NCI-H1694 treated with DMSO at 0.1 percent for 48 hours (cell line): ENCODE measurements around the gene ZNF184.
A peak's percentile ranks its signal among the peaks of the same experiment; 100 is the strongest.

ENCODE experiments used
- DNase-seq: peaks from one replicate; lab custom pipeline; 2025; lab: John Stamatoyannopoulos, UW

The ZNF184 gene

DNA sequence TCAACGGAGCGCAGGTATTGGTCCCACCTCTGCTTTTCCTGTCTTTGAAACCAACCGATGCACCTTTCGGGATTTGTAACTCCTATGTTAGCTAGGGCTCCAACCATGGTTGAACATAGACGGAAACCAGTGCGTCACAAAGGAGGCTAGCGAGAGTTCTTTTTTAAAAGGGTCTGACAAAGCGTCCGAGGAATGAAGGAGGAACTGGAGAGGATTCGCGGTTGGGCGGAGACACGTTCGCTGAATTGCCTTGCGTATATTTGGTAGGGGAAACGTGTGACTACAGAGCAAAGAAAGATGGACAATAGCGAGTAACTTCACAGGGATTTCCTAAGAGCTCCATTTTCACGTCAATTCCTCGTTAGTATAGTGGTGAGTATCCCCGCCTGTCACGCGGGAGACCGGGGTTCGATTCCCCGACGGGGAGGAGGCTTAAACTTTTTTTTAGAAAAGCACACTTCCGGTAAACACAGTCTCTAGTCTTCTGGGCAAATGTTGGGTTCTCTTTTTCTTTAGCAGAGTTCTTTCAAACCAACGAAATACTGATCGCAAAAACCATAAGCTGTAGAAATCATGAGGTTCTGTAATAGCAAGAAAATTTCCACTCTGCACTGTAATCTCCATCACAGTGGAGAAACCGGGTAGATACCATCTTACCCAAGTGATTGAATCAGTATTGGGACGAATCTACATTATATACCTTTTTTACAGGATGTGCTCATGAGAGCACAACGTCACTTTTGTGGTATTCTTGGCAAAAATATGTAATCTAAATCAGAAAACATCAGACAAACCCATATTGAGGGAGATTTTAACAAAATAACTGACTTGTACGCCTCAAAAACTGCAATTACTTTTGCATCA, 6.6 kb upstream of the ZNF184 start:
- DNase-seq, result peak; percentile 74

DNA sequence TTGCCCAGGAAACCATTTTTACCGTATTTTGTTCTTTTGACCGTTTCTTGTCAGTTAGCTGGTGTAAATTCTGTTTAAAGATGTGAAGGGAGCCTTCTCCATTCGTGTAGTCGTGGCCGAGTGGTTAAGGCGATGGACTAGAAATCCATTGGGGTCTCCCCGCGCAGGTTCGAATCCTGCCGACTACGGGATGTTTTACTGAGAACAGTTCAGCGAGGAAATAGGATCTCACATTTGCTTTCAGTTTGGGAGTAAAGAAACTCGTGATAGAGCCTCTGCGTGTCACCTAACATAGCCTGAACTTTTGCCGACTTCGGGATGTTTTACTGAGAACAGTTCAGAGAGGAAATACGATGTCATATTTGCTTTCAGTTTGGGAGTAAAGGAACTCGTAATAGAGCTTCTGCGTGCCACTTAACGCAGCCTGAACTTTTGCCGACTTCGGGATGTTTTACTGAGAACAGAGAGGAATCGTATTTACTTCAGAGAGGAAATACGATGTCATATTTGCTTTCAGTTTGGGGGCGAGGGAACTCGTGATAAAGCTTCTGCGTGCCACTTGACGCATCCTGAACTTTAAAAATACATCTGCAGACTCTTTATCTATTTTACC, 5.9 kb upstream of the ZNF184 start:
- DNase-seq, result peak; percentile 79

DNA sequence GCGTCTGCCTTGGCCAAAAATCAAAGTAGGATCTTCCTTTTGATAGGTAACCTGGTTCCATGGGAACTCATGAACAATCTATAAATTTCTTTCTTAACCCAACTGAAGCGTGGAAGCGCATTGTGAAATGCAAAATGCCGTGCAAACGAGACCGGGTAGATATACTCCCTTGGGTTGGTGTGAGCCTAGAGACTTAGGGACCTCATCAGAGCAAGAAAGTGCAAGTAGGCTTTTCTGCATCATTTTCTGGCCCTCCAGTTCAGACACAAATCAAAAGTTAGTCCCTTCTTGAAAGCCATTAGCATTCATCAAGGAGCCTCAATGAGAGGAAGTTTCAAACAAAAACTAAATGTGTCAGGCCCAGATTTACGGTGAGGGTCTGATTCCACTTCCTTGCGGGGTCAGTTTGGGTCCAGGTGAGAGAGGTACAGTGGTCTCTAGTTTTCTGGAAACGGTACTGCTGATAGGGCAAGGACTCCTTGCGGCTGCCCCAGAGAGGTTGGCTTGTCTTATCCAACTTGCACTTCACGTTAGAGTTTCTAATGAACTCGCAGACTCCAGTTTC, 5.3 kb upstream of the ZNF184 start:
- DNase-seq, result no peak

DNA sequence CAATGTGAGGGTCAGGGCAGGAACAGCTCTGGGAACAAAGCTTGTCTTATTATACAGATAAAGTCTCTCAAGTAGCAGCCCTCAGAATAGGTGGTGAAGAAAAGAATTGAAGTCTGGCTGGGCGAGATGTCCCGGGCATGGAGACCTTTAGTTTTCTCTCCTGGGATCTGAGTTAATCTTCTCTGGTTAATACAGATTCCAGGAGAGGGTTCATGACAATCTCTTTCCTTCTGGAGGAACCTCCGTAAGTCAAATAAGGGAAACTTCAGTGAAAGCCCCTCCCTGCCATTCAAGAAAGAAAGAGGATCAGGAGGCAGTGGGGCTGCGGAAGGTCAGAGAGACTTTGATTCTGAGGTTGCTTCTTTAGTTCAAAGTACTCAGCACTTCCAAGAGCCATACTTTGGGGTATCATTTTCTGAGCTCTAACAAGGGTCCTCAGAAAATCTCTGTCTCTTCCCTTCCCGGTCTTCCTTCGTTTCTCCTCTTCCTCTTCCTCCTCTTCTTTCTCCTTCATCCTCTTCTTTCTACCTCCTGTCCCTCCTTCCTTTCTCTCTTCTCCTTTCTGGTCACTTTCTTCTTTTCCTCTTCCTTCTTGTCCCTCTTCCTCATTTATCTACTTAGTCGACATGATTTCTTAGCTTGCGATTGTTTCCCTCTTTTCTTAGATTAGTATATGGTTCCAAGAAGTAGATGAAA, 4.6 kb upstream of the ZNF184 start:
- DNase-seq, result no peak

DNA sequence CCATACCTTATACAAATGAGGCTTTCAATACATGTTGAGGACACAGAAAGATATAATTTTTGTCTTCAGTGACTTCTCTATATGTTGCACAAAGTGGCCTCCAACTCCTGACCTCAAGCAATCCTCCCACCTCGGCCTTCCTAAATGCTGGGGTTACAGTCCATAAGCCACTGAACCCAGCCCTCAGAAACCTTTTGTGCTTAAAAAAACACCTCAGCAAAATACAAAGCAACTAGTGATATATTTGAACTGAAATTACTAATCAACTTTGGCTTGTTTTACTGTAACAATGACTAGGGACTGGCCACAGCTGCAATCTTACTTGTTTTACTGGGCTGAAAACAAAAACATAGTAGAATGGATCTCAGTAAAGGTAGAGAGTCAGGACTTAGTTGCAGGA, 3.2 kb upstream of the ZNF184 start:
- DNase-seq, result no peak

DNA sequence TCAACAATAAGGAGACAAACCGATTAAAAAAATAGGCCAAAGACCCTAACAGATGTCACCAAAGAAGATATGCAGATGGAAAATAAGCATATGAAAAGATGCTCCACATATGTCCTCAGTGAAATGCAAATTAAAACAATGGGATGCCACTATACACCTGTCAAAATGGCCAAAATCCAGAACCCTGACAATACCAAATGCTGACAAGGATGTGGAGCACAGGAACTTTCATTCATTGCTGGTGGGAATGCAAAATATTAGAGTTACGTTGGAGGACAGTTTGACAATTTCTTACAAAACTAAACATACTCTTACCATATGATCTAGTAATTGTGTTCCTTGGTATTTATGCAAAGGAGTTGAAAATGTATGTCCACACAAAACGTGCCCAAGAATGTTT, 1.8 kb upstream of the ZNF184 start:
- no peak for DNase-seq

DNA sequence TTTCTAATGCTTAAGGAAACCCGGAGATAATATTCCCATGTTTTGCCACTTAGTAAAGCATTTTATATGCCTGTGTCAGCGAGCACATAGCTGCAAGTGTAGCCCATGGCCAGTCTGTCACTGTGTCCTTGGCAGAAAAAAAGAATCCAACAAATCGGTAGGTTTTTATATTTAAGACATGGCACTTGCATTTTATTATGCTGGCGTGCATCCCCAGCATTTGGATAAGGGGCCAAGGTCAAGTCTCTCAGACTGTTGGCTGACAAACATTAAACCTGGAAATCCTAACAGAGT, 1.2 kb upstream of the ZNF184 start:
- no peak for DNase-seq

DNA sequence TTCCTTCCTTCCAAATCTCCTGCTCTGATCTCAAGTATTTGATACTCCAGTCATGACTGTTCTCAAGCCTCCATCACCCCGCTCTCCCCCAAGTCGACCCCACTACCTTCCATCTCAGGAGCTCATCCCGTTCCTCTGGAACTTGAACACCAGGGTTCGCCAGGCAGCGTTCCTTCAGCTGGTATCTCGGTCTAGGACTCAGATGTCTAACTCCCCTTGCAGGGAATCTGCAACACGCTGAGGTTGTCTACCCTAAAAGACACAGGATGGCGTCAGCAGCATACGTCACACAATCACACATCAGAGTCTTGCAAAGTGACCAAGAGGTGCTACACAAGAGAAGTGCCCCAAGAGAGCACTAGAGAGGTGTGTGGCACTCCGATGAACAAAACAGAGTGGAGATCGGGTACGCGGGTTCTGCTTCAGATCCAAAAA, 706 bp downstream of the ZNF184 start:
- DNase-seq, result no peak

DNA sequence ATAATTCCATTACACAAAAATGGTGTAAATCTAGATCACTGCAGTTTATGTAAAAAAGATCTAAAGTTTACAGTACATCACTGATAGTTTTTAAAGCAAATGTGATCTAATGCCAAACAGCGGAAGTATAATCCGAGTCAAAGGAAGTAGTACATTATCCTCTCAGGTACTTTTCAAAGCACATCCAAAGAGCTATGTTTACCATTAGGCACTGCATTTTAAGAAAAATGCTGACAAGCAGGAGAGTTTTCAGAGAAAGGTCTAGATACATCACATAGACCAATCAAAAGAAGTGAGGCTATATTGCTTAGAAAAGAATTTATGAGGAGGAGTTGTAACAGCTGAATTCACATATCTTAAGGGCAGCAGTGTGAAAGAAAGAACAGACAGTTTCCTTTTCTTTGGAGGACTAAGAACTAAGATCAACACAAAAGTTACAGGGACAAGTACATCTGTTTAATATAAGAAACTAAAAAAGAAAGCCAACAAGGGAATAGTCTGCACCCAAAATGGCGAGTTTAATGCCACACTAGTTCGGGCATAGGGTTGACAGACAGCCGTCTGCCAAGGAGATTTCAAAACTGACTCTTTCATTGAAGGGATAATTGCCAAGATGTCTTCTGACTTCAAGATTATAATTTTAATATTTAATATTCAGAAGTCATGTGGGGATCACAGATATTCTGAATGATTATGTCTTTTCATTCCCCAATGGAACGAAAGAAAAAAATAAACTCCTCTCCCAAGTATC, 1.4 kb downstream of the ZNF184 start:
- DNase-seq, result no peak

DNA sequence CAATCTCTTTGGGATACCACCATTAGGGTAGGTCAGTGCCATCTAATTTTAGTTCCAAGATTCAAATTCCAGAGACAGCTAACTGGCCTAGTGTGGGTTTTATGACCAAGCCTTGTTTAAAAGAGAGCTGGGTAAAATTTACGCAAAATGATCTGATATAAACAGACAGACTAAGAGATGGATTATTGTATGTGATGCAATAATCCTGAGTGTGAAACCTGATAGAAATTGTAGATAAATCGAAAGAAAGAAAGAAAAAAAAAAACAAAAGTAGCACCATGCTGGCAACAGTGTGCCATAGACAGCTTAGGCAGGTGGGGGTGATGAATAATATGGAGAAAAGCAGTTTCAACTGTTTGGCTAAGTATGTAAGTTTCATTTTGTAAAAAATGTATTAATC, 2.9 kb downstream of the ZNF184 start:
- DNase-seq, result no peak

DNA sequence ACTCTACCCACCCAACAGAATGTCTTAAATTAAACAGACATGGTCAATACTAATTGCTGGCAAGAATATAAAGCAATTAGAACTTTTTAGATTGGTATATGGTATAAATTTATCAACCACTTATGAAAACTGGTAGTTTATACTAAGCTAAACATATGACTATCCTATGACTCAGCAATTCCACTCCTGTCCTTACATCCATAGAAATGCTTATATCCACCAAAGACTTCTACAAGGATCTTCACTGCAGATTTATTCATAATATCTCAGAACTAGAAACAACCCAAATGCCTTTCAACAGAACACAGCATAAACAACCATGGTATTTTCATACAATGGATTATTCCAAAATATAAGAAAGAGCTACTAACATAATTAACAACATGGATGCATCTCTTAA, 4.6 kb downstream of the ZNF184 start:
- no peak for DNase-seq

DNA sequence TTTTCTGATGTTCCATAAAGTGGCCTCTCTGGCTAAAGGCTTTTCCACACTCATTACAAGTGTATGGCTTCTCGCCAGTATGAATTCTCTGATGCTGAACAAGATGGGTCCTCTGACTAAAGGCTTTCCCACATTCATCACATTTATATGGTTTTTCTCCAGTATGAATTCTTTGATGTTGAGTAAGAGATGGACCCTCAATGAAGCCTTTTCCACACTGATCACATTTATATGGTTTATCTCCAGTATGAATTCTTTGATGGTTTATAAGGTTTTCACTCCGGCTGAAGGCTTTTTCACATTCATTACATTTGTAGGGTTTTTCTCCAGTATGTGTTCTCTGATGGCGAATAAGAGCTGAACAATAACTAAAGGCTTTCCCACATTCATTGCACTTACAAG, 20.4 kb downstream of the ZNF184 start:
- DNase-seq, result no peak

DNA sequence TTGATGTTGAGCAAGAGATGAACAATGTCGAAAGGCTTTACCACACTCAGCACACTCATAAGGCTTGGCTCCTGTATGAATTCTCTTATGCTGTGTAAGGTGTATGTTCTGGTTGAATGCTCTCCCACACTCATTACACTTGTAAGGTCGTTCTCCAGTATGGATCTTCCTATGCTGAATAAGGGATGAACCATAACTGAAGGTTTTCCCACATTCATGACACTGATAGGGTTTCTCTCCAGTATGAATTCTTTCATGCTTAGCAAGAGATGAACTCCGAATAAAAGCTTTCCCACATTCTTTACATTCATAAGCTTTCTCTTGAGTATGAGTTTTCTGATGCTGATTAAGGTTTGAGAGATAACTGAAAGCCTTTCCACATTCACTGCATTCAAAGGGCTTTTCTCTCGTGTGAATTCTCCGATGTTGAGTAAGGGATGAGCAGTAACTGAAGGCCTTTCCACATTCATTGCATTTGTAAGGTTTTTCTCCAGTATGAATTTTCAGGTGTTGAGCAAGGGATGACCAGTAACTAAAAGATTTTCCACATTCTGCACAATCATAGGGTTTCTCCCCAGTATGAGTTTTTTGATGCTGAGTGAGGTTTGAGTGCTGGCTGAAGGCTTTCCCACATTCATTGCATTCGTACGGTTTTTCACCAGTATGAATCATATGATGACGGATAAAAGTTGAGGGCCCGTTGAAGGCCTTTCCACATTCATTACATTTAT, 21.1 kb downstream of the ZNF184 start:
- no peak for DNase-seq

DNA sequence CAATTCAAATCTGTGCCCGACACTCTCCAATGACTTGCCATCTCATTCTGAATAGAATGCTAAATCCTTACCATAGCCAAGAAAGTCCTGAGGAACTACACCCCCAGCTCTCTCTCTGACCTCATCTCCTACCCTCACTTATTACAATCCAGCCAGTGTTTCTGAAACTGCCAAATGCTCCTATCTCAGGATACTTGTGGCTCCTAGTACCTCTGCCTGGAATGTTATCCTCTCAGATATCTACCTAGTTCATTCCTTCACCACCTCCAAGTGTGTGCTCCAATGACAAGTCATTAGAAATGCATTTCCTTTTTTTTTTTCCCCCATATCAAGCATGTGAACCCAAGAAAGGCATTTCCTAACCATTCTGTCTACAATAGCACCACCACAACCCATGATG, 24.4 kb downstream of the ZNF184 start:
- no peak for DNase-seq

DNA sequence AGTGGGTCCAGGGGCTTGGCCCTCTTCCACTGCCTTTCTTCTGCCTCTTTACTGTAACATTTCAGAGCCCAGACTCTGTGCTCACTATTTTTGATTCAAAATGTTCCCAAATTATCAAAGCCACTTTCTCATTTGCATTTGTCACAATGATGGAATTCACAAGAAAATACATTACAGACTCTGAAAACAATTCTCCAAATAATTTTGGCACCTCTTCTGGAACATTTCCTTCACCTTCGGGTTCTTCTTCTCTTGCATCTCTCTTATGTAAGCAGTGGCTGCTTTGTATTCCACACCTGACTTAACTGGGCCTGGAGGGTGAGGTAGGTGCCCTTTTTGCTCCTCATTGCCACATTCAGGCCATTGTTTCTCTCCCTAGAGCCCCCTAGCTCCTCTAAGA, 30.0 kb downstream of the ZNF184 start:
- DNase-seq, result no peak

DNA sequence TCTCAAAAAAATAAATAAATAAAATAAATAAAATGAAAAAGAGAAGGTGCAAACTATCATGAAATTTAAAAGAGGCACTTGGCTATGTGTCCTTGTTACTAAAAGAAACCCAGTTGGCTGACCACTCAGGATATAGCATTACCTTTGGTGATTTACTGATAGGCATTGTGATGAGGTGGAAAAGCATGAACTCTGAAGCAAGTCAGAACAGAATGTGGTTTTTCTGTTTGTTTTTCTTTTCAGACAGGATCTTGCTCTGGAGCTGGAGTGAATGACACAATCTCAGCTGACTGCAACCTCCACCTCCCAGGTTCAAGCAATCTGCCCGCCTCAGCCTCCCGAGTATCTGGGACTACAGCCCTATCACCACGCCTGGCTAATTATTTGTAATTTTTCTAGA, 31.9 kb downstream of the ZNF184 start:
- DNase-seq, result no peak

DNA sequence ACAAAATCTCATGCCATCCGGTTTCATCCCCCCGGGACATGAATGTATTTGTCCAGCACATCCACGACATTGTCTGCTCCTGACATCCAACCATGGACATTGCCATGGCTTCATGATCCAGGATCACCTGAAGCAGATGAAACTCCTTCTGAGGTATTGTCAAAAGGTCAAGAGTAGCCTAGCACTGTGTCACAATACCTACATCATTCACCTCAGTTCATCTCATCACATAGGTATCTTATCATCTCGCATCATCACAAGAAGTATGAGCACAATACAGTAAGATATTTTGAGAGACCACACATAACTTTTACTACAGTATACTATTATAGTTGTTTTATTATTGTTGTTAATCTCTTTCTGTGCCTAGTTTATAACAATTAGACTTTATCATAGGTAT, 33.5 kb downstream of the ZNF184 start:
- no peak for DNase-seq

DNA sequence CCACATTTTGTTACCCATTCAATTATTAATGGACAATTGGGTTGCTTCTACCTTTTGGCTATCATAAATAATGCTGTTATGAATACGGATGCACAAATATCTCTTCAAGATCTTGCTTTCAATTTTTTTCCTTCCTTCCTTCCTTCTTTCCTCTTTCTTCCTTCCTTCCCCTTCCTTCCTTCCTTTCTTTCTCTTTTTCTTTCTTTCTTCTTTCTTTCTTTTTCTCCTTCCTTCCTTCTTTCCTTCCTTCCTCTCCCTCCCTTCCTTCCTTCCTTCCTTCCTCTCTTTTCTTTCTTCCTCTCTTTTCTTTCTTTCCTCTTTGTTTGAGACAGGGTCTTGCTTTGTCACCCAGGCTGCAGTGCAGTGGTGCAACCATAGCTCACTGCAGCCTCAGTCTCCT, 39.2 kb downstream of the ZNF184 start:
- DNase-seq, result no peak

DNA sequence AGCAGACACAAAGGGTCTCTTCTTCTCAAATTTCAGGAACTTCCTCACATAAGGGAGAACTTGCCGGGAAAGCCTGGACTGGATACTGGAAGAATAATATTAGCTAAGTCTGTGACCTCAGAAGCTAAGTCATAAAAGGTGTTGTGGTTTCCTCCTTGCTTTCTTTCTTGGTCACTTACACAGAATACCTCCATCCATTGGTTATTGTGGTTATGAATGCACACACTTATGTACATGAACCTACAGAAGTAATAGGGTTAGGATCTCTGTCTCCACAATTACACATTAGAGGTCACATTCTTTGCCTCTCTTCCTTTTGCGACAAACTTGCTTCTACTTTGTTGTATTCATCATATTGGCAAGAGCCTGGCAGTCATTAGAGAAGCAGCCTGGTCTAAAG, 43.9 kb downstream of the ZNF184 start:
- DNase-seq, result no peak

DNA sequence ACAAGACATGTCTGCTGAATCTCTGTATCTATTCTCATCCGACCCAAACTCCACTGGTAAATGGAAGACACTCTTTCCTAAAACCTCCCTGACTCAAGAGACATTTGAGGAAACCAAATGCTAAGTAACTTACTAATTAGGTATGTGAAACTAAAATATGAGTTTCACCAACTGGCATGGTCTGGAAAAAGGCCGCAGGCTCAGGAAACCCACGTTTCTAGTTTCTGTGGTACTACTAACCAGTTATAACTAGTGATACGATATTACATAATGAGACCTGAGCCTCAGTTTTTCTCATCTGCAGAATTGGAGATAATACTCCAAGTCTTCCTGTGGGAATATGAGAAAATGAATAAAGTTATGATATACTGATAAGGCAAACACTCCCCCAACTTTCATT, 44.4 kb downstream of the ZNF184 start:
- no peak for DNase-seq

DNA sequence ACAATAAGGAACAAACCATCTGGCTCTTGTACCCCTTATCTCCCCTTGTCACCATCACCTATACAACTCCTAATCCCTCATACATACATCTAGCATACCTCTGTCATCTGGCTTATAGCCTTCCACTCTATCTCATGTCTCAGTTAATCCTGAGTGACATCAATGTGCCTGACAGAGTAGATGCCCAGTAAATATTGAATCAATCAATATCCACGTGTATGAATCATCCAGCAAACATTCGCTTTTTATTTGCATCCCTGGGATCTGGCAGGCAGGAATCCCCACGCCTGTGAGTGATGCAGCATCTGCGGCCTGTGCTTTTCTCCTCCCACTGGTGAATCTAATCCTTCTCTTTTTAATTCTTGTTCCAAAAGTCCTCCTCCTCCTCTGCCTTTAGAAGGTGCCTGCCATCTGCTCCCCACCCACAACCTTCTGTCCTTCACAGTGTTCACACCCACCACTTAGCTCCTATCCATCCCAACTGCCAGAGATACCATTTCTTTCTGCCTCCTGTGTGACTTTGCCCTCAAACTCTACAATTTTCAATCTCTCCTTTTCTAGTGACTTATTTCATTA, 46.8 kb downstream of the ZNF184 start:
- no peak for DNase-seq
